NCI-H2171 (cell line): Measurements from ENCODE around the gene RAET1E.

Experiments
- DNase-seq: peaks from one replicate; lab custom pipeline; 2025; lab: John Stamatoyannopoulos, UW

The RAET1E gene

GRCh38 chr6:149890629-149891045, 7.3 kb downstream of the RAET1E start:
- DNase-seq: no peak

GRCh38 chr6:149889326-149889725, 8.6 kb downstream of the RAET1E start:
- no peak for DNase-seq

- no peak for DNase-seq
These were observed 9.3 kb downstream of the RAET1E start for GRCh38 chr6:149888659-149889058.

GRCh38 chr6:149888093-149888492, 9.8 kb downstream of the RAET1E start:
- DNase-seq: no peak

GRCh38 chr6:149887343-149887742, 10.6 kb downstream of the RAET1E start:
- no peak for DNase-seq

GRCh38 chr6:149885888-149886287, 12.0 kb downstream of the RAET1E start:
- no peak for DNase-seq

- DNase-seq: no peak
These were observed 13.3 kb downstream of the RAET1E start for GRCh38 chr6:149884617-149885016.

GRCh38 chr6:149884215-149884614, 13.7 kb downstream of the RAET1E start:
- DNase-seq: no peak

GRCh38 chr6:149881860-149882259, 16.1 kb downstream of the RAET1E start:
- no peak for DNase-seq

- no peak for DNase-seq
These were observed 16.7 kb downstream of the RAET1E start for GRCh38 chr6:149881066-149881766.

GRCh38 chr6:149877659-149878058, 20.3 kb downstream of the RAET1E start:
- DNase-seq: no peak

GRCh38 chr6:149876241-149876933, 21.5 kb downstream of the RAET1E start:
- no peak for DNase-seq

GRCh38 chr6:149872233-149872632, 25.7 kb downstream of the RAET1E start:
- no peak for DNase-seq

GRCh38 chr6:149871182-149871581, 26.7 kb downstream of the RAET1E start:
- DNase-seq: no peak

- DNase-seq: no peak
These were observed 28.5 kb downstream of the RAET1E start for GRCh38 chr6:149869275-149869892.

- no peak for DNase-seq
These were observed 29.9 kb downstream of the RAET1E start for GRCh38 chr6:149867876-149868640.

GRCh38 chr6:149864578-149865535, 33.1 kb downstream of the RAET1E start:
- peak; percentile 69 for DNase-seq

GRCh38 chr6:149863698-149864577, 34.0 kb downstream of the RAET1E start, which contains the start of gene LRP11:
Gene LRP11, minus strand, starts transcription at chr6:149864359. Its CDS starts 339 bp downstream, at chr6:149864020.
- DNase-seq: peak; percentile 84

- peak; percentile 10 for DNase-seq
These were observed 34.8 kb downstream of the RAET1E start for GRCh38 chr6:149862922-149863697.
